Mucosa of descending colon (tissue), 3 donors: Measurements from ENCODE around the gene TMEM165. TPM values are rescaled to one million over a fixed set of nuclear protein-coding genes. Genes with fewer than 3 reads are reported as not detected.

Source experiments
- ATAC-seq: fragments of 200-7000 bp; cut with Tn5 transposase; one replicate; pipeline ENCODE4 v1.9.1; 2020; ENCODE audit warnings: mild to moderate bottlenecking, moderate library complexity
- DNase-seq, 3 donors: peaks; one replicate each; pipeline ENCODE4 v3.0.0-alpha.2; 2020
- H3K36me3 ChIP-seq: fragments of 200-600 bp; one replicate; pipeline ENCODE4 v1.8.0; 2021; ENCODE audit warnings: low read depth, mild to moderate bottlenecking
- H3K4me1 ChIP-seq: fragments of 200-600 bp; one replicate; pipeline ENCODE4 v1.8.0; 2021; ENCODE audit warnings: low read depth, mild to moderate bottlenecking
- H3K4me3 ChIP-seq: fragments of 200-600 bp; one replicate; pipeline ENCODE4 v1.8.0; 2021; ENCODE audit warnings: mild to moderate bottlenecking
- H3K9me3 ChIP-seq: fragments of 200-600 bp; one replicate; pipeline ENCODE4 v1.8.0; 2021; ENCODE audit warnings: mild to moderate bottlenecking
- intact Hi-C, 2 donors: fragments of 100-400 bp; cut with DNase I in 1 of 2; cut with micrococcal nuclease in 1 of 2; formaldehyde crosslinking; loops; one replicate each; pipeline versions ENCODE4 v1.11.0 to v1.11.1; 2022; cut with DNase I, micrococcal nuclease
- total RNA-seq, 3 donors: library from RNA; stranded (reverse); fragmentation: NEBNext Ultra II Directional in 2 of 3; extraction: Animal tissue kit (Norgen Biotek cat#: 25700) in 2 of 3; gene quantifications; one replicate each; pipeline versions ENCODE4 v1.2.1 to v1.2.4, GENCODE V29; 2021 to 2023
- TF ChIP-seq, protein P1 (sequence below): fragments of 200-600 bp; IDR thresholded peaks from one replicate; pipeline ENCODE4 v1.8.0; 2022; ENCODE audit warnings: antibody characterized with exemption, mild to moderate bottlenecking
- donor health status: DM: no; HTN: no; CAD: no; lungs with moderate emphysema.
- donor health status: DM: no; HTN: no; CAD: no.
- donor health status: DM: no; HTN: yes; CAD: no.

Gene TMEM165
- total RNA-seq, 3 donors from 2014 or later = 56.4 to 85.8 (median 77.6) TPM

DNA sequence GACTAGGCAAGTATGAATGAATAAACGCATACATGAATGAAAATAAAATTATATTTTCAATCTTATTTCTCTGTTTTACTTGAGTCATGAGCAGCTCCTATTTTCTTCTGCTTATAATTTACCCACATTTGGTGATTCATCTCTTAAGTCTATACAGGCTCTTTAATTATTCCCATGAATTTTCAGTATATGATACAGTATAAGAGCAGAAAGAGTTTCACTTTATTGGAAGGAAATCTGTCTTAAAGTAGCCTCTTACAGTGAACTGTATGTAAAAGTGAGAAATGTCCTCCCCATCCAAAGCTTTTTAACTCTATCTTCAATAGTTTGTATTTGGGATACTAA, 50.8 kb downstream of the TMEM165 start:
- intact Hi-C loops = no loop called here
- no peak overlapping the region for H3K4me3 ChIP-seq
- H3K4me1 ChIP-seq = no peaks in the 10 kb centered on the region
- DNase-seq (no peak), ATAC-seq (no peak)
- TF ChIP-seq, protein P1, sequence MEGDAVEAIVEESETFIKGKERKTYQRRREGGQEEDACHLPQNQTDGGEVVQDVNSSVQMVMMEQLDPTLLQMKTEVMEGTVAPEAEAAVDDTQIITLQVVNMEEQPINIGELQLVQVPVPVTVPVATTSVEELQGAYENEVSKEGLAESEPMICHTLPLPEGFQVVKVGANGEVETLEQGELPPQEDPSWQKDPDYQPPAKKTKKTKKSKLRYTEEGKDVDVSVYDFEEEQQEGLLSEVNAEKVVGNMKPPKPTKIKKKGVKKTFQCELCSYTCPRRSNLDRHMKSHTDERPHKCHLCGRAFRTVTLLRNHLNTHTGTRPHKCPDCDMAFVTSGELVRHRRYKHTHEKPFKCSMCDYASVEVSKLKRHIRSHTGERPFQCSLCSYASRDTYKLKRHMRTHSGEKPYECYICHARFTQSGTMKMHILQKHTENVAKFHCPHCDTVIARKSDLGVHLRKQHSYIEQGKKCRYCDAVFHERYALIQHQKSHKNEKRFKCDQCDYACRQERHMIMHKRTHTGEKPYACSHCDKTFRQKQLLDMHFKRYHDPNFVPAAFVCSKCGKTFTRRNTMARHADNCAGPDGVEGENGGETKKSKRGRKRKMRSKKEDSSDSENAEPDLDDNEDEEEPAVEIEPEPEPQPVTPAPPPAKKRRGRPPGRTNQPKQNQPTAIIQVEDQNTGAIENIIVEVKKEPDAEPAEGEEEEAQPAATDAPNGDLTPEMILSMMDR = no peak
- H3K36me3 ChIP-seq = no peaks in the 10 kb centered on the region
- no peaks in the 10 kb centered on the region for H3K9me3 ChIP-seq

DNA sequence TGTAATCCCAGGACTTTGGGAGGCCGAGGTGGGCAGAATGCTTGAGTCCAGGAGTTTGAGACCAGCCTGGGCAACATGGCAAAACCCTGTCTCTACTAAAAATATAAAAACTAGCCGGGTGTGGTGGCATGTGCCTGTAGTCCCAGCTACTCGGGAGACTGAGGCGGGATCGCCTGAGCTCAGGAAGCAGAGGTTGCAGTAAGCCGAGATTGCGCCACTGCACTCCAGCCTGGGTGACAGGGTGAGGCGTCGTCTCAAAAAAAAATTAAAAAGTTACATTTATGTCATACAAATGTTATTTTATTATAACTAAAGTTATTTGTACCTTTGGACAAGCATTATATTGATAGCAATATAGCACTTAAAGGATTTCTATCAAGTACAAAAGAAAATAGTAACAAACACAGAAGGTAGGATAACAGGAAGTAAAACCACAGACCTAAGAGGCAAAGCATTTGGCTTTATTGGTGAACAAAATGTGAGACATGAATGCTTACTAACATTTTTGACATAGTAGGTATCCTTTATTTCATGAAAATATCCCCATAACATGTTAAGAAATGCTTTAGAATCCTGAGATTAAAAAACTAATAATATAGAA, 51.5 kb downstream of the TMEM165 start:
- DNase-seq (no peak), ATAC-seq (no peak)
- Histone ChIP-seq H3K9me3 (no peaks in the 10 kb centered on the region), H3K36me3 (no peaks in the 10 kb centered on the region), H3K4me3 (no peak overlapping the region), H3K4me1 (no peaks in the 10 kb centered on the region)
- intact Hi-C loops = no loop called here
- TF ChIP-seq, protein P1 = no peak

DNA sequence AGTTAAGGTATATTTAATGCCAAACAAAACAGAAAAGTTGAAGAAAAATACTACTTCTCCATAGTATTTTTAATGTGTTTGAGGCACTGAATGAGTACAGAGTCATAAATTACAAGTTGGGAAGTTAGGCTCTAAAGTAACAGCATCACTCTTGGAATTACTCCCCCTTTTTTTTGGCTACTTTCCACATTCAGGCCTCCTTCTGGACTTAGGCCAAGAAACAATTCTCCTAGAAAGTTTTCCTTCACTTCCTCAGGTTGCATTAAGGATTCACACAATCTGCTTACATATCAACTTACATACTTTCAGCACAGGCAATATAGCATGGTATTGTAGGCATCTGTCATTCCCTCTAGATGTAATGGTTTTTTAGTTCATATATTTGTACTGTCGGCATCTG, 52.1 kb downstream of the TMEM165 start:
- Histone ChIP-seq H3K36me3 (no peaks in the 10 kb centered on the region), H3K9me3 (no peaks in the 10 kb centered on the region), H3K4me1 (no peaks in the 10 kb centered on the region), H3K4me3 (no peak overlapping the region)
- intact Hi-C loops = no loop called here
- TF ChIP-seq, protein P1 = no peak
- ATAC-seq (no peak), DNase-seq (no peak)

DNA sequence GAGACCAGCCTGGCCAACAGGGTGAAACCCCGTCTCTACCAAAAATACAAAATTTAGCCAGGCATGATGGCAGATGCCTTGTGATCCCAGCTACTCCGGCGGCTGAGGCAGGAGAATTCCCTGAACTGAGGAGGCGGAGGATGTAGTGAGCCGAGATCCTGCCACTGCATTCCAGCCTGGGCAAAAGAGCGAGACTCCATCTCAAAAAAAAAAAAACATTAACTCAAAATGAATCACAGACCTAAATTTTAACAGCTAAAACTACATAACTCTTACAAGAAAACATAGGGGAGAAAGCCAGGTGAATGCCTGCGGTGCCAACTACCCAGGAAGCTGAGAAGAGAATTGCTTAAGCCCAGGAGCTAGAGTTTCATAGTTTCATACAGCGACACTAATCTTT, 54.8 kb downstream of the TMEM165 start:
- DNase-seq (no peak), ATAC-seq (no peak)
- intact Hi-C loops = no loop called here
- Histone ChIP-seq H3K9me3 (no peaks in the 10 kb centered on the region), H3K4me1 (no peaks in the 10 kb centered on the region), H3K36me3 (no peaks in the 10 kb centered on the region), H3K4me3 (no peak overlapping the region)
- TF ChIP-seq, protein P1 = no peak

DNA sequence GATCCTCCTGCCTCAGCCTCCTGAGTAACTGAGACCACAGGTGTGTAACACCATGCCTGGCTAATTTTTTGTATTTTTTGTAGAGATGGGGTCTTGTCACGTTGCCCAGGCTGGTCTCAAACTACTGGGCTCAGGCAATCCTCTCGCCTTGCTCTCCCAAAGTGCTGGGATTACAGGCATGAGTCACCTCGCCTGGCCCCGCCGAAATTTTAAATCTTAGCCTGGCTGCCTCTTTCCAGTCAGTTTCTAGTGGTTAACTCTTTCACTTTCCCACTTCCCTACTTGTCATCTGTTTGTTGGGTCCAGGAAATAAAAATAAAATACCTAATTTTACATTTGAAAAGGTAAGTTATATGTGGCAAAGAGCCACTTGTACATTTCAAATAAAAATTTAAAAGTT, 62.4 kb downstream of the TMEM165 start:
- ATAC-seq (no peak), DNase-seq (no peak)
- Histone ChIP-seq H3K9me3 (no peaks in the 10 kb centered on the region), H3K36me3 (no peaks in the 10 kb centered on the region), H3K4me3 (no peak overlapping the region), H3K4me1 (no peaks in the 10 kb centered on the region)
- intact Hi-C loops = no loop called here
- TF ChIP-seq, protein P1 = no peak

DNA sequence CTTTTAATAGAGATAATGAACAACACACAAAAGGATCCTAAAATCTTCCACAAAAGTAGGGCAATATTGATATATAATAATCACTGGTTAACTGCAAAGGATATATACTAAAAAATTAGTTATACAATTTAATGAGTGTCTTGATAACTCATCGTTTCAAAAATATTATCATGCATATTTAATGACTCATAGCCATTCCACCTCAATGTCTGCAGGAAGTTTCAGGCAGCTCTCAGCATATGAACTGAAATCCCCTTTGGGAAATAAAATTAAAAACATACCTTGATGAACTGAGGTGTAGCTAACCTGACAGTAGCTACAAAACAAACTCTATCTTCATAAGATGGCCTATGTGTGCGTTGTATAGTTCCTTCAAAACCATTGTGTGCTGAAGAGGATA, 62.9 kb downstream of the TMEM165 start:
- no peaks in the 10 kb centered on the region for H3K4me1 ChIP-seq
- H3K36me3 ChIP-seq = no peaks in the 10 kb centered on the region
- no peaks in the 10 kb centered on the region for H3K9me3 ChIP-seq
- H3K4me3 ChIP-seq = no peak overlapping the region
- TF ChIP-seq, protein P1 = no peak
- intact Hi-C loops = no loop called here
- ATAC-seq (no peak), DNase-seq (no peak)
